T-helper 1 cell treated with Interleukin-12 subunit alpha and Interleukin-12 subunit beta and Interleukin-4 antibody, amounts not matched to agents 30 μg/mL and 1 μg/mL, for 36 hours (primary cell): ENCODE measurements around the gene KDSR.
A peak's percentile ranks its signal among the peaks of the same experiment; 100 is the strongest.

Experiments used
- H3K27ac Mint-ChIP-seq: one replicate; pipeline ENCODE4 v1.8.0; 2021; ENCODE audit warnings: mild to moderate bottlenecking, mixed read lengths
- H3K27me3 Mint-ChIP-seq: one replicate; pipeline ENCODE4 v1.8.0; 2021; ENCODE audit warnings: low read depth, mixed read lengths
- H3K36me3 Mint-ChIP-seq: one replicate; pipeline ENCODE4 v1.8.0; 2021; ENCODE audit warnings: low read depth, mixed read lengths
- H3K4me1 Mint-ChIP-seq: one replicate; pipeline ENCODE4 v1.8.0; 2021; ENCODE audit warnings: low read depth, mixed read lengths
- H3K4me3 Mint-ChIP-seq: one replicate; pipeline ENCODE4 v1.8.0; 2021; ENCODE audit warnings: mild to moderate bottlenecking, moderate library complexity, mixed read lengths
- H3K9me3 Mint-ChIP-seq: one replicate; pipeline ENCODE4 v1.8.0; 2021; ENCODE audit warnings: mixed read lengths

Gene KDSR

DNA sequence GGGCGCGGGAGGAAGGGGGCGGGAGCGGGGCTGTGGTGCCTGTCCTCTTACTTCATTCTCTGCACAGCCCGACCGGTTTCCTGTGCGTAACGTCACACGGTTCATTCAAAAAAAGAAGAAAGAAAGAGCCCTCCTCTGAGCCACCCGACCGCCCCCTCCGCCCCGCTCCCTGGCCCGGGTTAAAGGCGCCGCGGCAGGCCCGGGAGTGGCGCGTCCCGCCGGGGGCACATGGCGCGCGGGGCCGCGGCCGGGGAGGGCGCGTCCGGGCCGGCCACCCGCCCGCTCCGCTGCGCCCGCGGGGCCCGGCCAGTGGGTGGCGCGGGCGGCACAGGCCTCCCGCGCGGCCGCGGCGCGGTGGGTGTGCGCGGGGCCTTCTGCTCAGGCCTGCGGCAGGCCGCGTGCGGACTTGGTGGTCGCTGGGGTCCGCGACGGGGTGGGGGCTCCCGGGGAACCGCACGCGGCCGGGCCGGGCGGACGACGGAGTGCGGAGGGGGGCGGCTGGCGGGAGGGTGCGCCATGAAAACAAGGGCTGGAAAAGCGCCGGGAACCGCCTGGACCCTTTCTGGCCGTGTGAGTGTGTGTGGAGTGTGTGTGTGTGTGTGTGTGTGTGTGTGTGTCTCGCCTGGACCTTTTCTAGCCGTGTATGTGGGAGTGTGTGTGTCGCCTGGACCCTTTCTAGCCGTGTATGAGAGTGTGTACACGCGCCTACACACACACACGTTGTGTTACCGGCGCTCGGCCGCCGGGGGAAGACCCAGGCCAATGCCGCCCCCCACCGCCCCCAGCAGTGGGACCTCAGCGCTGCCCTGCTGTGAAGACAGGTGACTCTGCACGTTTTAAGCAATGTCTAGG lies 46.7 kb downstream of the KDSR start:
- peaks cover 24% of the 10 kb centered on the region for H3K4me1 Mint-ChIP-seq
- peaks cover 31% of the 10 kb centered on the region for H3K36me3 Mint-ChIP-seq
- peak overlapping the region; percentile 91 for H3K27ac Mint-ChIP-seq
- H3K9me3 Mint-ChIP-seq = no peaks in the 10 kb centered on the region
- peak overlapping the region; percentile 87 for H3K4me3 Mint-ChIP-seq
- H3K27me3 Mint-ChIP-seq = no peaks in the 10 kb centered on the region

DNA sequence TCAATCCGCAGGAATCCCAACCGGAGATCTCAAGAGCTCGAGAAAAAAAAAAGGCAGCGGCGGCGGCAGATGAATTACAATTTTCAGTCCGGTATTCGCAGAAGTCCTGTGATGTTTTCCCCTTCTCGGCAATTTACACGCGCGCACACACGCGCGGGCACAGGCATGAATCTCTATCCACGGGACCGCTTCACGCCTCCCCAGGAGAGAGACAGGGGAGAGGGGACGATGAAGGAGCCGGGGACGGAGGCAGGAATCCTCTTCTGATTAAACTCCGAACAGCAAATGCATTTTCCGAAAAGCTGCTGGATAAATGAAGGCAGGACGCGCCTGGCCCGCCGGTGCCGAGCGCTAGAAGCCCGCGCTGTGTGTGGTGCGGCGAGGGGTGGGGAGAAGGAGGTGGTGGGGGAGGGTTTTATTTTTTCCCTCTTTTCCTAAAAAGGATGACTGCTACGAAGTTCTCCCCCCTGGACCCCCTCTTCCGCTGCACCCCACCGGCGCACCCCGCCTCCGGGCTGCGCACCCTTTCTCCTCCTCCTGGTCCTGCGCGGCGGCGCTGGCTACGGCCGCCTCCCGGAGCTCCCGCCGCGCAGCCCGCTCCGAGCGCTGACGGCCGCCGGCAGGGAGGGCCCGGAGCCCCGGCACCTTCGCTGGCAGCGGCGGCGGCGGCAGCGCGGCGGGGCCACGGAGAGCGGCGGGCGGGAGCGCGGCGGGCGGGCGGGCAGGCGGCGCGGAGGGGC lies 47.5 kb downstream of the KDSR start, which contains the start of gene BCL2:
BCL2 (minus strand) TSS at position 387 of the 740 bp plus-strand sequence.
- Mint-ChIP-seq H3K4me1 (peaks cover 31% of the 10 kb centered on the region), H3K27me3 (no peaks in the 10 kb centered on the region), H3K27ac (peak within 1 kb of the TSS; percentile 98), H3K36me3 (peaks cover 38% of the 10 kb centered on the region), H3K4me3 (peak within 1 kb of the TSS; percentile 100), H3K9me3 (no peaks in the 10 kb centered on the region)

DNA sequence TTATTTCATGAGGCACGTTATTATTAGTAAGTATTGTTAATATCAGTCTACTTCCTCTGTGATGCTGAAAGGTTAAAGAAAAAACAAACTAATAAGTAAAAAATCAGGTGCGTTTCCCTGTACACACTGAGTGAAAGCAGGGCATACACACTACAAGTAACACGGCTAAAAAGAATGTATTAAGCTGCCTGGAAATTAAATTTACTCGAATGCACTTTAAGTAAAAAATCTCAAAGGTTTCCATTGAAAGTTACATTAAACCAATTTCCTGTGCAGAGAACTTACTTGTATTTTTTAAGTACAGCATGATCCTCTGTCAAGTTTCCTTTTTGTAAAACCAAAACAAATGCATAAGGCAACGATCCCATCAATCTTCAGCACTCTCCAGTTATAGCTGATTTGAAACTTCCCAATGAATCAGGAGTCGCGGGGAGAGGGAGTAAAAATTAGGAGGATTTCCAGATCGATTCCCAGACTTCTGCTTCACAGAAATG lies 48.1 kb downstream of the KDSR start:
- no peaks in the 10 kb centered on the region for H3K9me3 Mint-ChIP-seq
- no peaks in the 10 kb centered on the region for H3K27me3 Mint-ChIP-seq
- peak overlapping the region; percentile 98 for H3K27ac Mint-ChIP-seq
- H3K4me3 Mint-ChIP-seq = peak overlapping the region; percentile 100
- peaks cover 45% of the 10 kb centered on the region for H3K36me3 Mint-ChIP-seq
- peaks cover 37% of the 10 kb centered on the region for H3K4me1 Mint-ChIP-seq

- H3K36me3 Mint-ChIP-seq = peaks cover 50% of the 10 kb centered on the region
- peak overlapping the region; percentile 98 for H3K27ac Mint-ChIP-seq
- no peaks in the 10 kb centered on the region for H3K27me3 Mint-ChIP-seq
- peaks cover 43% of the 10 kb centered on the region for H3K4me1 Mint-ChIP-seq
- no peaks in the 10 kb centered on the region for H3K9me3 Mint-ChIP-seq
- H3K4me3 Mint-ChIP-seq = peak overlapping the region; percentile 100
Measured at GRCh38 chr18:63317982-63318888, 48.8 kb downstream of the KDSR start.

DNA sequence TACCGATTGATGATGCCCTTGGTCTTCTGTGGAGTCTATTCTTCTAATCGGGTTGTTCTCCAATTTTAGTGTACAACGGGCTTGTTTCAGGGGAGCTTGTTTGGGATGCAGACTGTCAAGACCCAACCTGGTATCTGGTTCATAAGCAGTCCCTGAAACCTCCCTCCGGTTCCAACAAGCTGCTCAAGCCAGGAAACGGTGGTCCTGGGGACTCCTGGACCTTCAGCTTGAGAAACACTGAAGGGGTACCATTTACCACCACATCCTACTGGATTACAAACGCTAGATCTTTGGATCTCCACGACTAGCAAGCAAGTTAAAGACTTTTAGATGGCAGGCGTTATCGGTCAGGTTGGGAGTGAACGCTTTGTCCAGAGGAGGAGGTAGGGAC lies 49.5 kb downstream of the KDSR start:
- Mint-ChIP-seq H3K4me1 (peaks cover 42% of the 10 kb centered on the region), H3K9me3 (no peaks in the 10 kb centered on the region), H3K36me3 (peaks cover 50% of the 10 kb centered on the region), H3K4me3 (peak overlapping the region; percentile 95), H3K27me3 (no peaks in the 10 kb centered on the region), H3K27ac (peak overlapping the region; percentile 78)

DNA sequence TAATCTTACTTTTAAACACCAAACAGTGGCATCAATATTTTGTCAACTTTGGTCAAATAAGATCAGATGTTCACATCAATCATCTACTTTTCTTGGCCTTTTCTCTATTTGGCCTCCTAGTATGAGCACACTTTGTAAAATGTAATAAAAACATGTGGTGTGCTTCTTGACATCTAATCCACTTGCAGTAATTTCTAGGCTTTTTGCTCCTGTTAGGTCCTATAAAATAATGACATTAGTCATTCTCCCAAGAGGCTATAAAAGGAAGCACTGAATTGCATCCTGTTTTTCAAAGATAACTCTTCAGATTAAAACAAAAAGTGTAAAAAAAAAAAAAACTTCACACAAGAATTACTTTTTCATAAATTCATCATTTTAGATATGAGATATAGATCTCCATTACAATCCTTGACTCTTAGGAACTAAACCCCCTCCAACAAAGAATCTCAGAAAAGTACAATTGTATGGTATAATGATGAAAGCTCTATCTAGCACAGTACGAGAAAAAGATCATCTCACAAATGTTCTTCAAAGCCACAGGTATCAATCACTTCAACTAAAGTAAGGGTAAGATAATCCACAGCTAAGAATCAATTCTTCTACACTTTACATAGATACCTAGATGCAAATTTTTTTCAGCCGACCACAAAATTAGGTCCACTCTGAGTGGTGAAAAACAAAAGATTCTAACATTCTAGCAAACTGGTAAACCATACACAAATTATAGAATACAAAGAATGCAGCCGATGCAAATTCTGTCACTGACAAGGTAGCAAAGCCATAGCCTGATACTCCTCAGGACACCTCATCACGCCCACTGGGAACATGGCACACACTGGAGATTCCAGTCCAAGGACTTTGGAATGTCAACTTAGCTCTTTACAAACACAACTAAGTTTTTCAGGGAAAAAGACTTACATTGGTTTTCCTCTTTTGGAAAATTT lies 50.1 kb downstream of the KDSR start:
- H3K9me3 Mint-ChIP-seq = no peaks in the 10 kb centered on the region
- peak overlapping the region; percentile 95 for H3K4me3 Mint-ChIP-seq
- H3K36me3 Mint-ChIP-seq = peaks cover 50% of the 10 kb centered on the region
- H3K4me1 Mint-ChIP-seq = peaks cover 45% of the 10 kb centered on the region
- peak overlapping the region; percentile 78 for H3K27ac Mint-ChIP-seq
- no peaks in the 10 kb centered on the region for H3K27me3 Mint-ChIP-seq

DNA sequence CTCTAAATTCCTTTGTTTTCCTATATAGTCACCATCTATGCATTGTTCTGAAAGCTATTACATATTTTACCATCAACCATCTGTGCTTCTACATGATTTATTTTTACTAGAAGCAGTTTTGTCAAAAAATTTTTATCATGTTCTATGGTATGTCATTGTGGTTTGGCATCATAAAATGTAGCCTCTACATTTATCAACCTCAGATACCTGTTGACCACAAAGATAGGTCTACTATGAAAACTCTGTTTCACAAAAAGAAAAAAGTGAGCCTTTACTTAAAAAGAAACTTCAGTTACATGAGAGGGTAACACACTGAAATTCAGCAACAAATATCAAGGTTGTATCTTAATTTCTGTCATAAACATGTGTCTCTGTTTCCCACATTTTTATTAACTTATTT lies 51.1 kb downstream of the KDSR start:
- Mint-ChIP-seq H3K27me3 (no peaks in the 10 kb centered on the region), H3K27ac (peak overlapping the region; percentile 73), H3K36me3 (peaks cover 59% of the 10 kb centered on the region), H3K4me1 (peaks cover 49% of the 10 kb centered on the region), H3K9me3 (no peaks in the 10 kb centered on the region), H3K4me3 (peak overlapping the region; percentile 95)

DNA sequence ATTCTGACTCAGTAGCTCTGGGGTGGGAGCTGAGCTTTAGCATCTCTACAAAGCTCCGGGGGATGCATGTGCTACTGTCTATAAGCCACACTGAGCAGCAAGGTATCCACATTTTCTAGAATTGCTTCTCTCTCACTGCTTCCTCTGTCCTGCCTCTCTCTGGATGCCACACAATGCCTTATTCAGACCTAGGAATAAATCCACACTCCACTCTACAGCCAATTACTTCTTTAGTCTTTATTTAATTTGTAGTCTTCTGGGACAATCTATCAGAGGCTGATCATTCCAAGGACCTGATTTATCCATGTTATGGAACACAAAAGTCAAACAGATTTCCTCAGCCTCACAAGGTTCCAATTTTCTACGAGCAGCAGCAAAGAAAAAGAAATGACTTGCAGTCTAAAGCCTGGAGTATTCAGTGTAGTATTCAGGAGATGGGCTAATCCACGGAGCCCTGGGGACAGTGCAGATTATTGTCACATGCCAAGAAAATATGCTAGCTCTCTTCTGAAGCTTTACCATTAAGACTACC lies 51.8 kb downstream of the KDSR start:
- Mint-ChIP-seq H3K36me3 (peaks cover 65% of the 10 kb centered on the region), H3K9me3 (no peaks in the 10 kb centered on the region), H3K27me3 (no peaks in the 10 kb centered on the region), H3K4me3 (peak overlapping the region; percentile 95), H3K27ac (peak overlapping the region; percentile 21), H3K4me1 (peaks cover 54% of the 10 kb centered on the region)

GRCh38 chr18:63314062-63314790 lies 52.8 kb downstream of the KDSR start:
- Mint-ChIP-seq H3K9me3 (no peaks in the 10 kb centered on the region), H3K36me3 (peaks cover 70% of the 10 kb centered on the region), H3K27ac (peak overlapping the region; percentile 50)

DNA sequence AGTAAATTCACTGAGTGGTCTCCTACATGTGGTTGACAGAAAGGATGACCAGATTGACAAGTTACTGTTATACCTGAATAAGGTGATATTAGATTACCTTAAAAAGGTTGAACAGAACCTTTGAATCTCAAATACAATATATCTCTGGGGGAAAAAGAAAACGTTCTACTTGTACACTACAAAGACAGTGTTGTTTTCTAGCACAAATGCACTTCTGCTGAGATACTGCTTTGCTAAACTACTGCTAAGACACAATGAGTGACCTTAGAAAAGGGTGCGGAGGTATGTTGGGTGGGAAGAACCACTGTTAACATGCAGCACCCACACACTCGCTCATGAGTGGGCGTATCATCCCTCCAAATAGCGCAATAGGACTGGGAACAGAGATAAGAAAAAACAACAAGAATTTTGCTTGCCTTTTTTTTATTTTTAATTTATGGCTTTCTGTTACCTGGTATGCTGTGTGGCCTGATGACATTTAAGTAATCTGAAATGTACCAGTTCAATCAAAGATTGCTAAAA lies 53.5 kb downstream of the KDSR start:
- peak overlapping the region; percentile 66 for H3K27ac Mint-ChIP-seq

More at GRCh38 chr18:63314062-63314790, 52.8 kb downstream of the KDSR start:
- peaks cover 60% of the 10 kb centered on the region for H3K4me1 Mint-ChIP-seq
- no peaks in the 10 kb centered on the region for H3K27me3 Mint-ChIP-seq
- H3K4me3 Mint-ChIP-seq = peak overlapping the region; percentile 95

DNA sequence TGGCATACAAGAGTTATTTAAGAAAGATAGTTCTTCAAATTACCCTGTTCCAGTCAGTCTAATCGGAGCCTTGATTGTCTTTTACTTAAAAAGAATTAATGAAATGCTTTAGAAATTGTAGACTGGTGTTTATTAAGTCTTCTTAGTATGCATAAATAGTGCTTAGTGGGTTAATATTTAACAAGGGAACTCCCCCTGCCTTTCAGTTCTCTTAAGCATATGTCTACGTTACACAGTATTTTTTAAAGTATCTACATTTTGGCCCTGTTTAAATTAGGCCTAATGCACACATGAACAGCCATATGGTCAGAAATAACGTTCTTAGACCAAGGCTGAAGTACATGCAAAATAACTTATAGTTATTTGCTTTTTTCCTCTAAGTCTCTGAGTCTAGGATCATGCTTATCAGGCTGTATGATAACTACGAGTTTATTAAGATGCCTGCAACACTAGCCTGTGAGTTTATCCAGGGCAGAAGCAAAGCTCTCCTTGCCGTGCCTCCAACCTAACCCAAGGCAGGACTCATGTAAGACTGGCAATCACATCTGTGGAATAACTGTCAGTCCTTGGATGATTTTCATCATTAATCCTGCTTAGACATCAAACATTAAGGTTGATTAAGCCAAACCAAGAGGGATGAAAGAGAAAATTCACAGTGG lies 54.1 kb downstream of the KDSR start:
- H3K4me3 Mint-ChIP-seq = peak overlapping the region; percentile 95
- peaks cover 64% of the 10 kb centered on the region for H3K36me3 Mint-ChIP-seq
- H3K4me1 Mint-ChIP-seq = peaks cover 69% of the 10 kb centered on the region
- H3K9me3 Mint-ChIP-seq = no peaks in the 10 kb centered on the region
- no peaks in the 10 kb centered on the region for H3K27me3 Mint-ChIP-seq
- H3K27ac Mint-ChIP-seq = no peak overlapping the region

More for the DNA sequence above, 53.5 kb downstream of the KDSR start:
- Mint-ChIP-seq H3K9me3 (no peaks in the 10 kb centered on the region), H3K4me3 (peak overlapping the region; percentile 95), H3K36me3 (peaks cover 63% of the 10 kb centered on the region), H3K27me3 (no peaks in the 10 kb centered on the region), H3K4me1 (peaks cover 64% of the 10 kb centered on the region)

GRCh38 chr18:63312019-63312409 lies 55.0 kb downstream of the KDSR start:
- peaks cover 76% of the 10 kb centered on the region for H3K4me1 Mint-ChIP-seq
- H3K9me3 Mint-ChIP-seq = no peaks in the 10 kb centered on the region
- peak overlapping the region; percentile 41 for H3K4me3 Mint-ChIP-seq
- H3K36me3 Mint-ChIP-seq = peaks cover 58% of the 10 kb centered on the region
- H3K27ac Mint-ChIP-seq = no peak overlapping the region
- H3K27me3 Mint-ChIP-seq = no peaks in the 10 kb centered on the region
